Mammary epithelial cell (primary cell): ENCODE data around the gene NBAS.

Experiments used
- EZH2 ChIP-seq: IDR thresholded peaks from 2 replicates; pipeline ENCODE4 v1.6.1; 2012; ENCODE audit warnings: low read length, inconsistent platforms, borderline replicate concordance
- TF ChIP-seq, protein P1 (sequence below), 2 donors: IDR thresholded peaks in 1 of 2; conservative IDR thresholded peaks in 1 of 2; 2 replicates each; pipeline ENCODE4 v1.5.1; 2011 to 2012; ENCODE audit warnings: inconsistent platforms in 2 of 2, low read length in 2 of 2, mild to moderate bottlenecking in 2 of 2, control low read depth in 1 of 2, low read depth in 1 of 2; ENCODE audit not compliant: insufficient read depth in 1 of 2; ENCODE audit errors: extremely low read depth in 1 of 2

DNA sequence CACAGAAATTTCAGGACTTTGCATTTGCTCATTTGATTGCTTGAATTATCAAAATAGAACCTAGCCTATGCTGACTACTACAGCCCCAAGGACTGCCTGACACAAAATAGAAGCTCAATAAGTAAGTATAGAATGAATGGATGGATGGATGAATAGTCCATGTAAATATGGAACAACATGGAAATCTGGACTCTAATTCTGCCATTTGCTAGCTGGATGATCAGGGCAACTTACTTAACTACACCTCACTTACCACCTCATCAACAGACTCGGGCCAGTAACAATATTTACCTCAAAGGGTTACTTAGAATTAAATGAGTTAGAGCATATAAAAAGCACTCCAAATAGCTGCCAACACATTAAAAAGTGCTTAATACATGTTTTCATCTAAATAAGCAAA is 50.6 kb downstream of the NBAS start:
- TF ChIP-seq, protein P1, sequence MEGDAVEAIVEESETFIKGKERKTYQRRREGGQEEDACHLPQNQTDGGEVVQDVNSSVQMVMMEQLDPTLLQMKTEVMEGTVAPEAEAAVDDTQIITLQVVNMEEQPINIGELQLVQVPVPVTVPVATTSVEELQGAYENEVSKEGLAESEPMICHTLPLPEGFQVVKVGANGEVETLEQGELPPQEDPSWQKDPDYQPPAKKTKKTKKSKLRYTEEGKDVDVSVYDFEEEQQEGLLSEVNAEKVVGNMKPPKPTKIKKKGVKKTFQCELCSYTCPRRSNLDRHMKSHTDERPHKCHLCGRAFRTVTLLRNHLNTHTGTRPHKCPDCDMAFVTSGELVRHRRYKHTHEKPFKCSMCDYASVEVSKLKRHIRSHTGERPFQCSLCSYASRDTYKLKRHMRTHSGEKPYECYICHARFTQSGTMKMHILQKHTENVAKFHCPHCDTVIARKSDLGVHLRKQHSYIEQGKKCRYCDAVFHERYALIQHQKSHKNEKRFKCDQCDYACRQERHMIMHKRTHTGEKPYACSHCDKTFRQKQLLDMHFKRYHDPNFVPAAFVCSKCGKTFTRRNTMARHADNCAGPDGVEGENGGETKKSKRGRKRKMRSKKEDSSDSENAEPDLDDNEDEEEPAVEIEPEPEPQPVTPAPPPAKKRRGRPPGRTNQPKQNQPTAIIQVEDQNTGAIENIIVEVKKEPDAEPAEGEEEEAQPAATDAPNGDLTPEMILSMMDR (conservative IDR thresholded peaks at IDR 0.05 in 1 of 2, IDR thresholded peaks at IDR 0.05 in 1 of 2; ENCODE audit: extremely low read depth in 1 of 2, insufficient read depth in 1 of 2, low read depth in 1 of 2, low read length in 2 of 2) = no peak
- TF ChIP-seq EZH2 = no peak
